Heart left ventricle (tissue), 16 donors: ENCODE measurements around the gene ZNF512. TPM values are rescaled to one million over a fixed set of nuclear protein-coding genes. Genes with fewer than 3 reads are reported as not detected.

Experiments used
- ATAC-seq, 4 donors: fragments of 200-7000 bp; cut with Tn5 transposase; one replicate each; pipeline ENCODE4 v1.9.1; 2020 to 2022; ENCODE audit warnings: moderate library complexity in 4 of 4, mild to moderate bottlenecking in 3 of 4, moderate number of reproducible peaks in 1 of 4
- DNase-seq, 5 donors: peaks; one replicate each; pipeline ENCODE4 v3.0.0-alpha.2; 2020
- H3K27ac ChIP-seq, 12 donors: fragments of 200-600 bp; sonication (generic) in 4 of 12; one replicate each; pipeline versions ENCODE4 v1.5.0 to v1.8.0; 2016 to 2022; ENCODE audit warnings: mild to moderate bottlenecking in 2 of 12
- H3K27me3 ChIP-seq, 9 donors: fragments of 200-600 bp; sonication (generic) in 2 of 9; one replicate each; pipeline versions ENCODE4 v1.5.1 to v1.8.0; 2016 to 2022; ENCODE audit warnings: mild to moderate bottlenecking in 3 of 9
- H3K36me3 ChIP-seq, 9 donors: fragments of 200-600 bp; sonication (generic) in 2 of 9; one replicate each; pipeline versions ENCODE4 v1.5.0 to v1.8.0; 2018 to 2022; ENCODE audit warnings: mild to moderate bottlenecking in 2 of 9
- H3K4me1 ChIP-seq, 12 donors: fragments of 200-600 bp; sonication (generic) in 4 of 12; one replicate each; pipeline versions ENCODE4 v1.5.0 to v1.8.0; 2016 to 2022; ENCODE audit warnings: mild to moderate bottlenecking in 3 of 12
- H3K4me3 ChIP-seq, 12 donors: fragments of 200-600 bp; sonication (generic) in 4 of 12; one replicate each; pipeline versions ENCODE4 v1.5.0 to v1.8.0; 2017 to 2022; ENCODE audit warnings: mild to moderate bottlenecking in 9 of 12, moderate library complexity in 4 of 12
- H3K9me3 ChIP-seq, 12 donors: fragments of 200-600 bp; sonication (generic) in 4 of 12; one replicate each; pipeline versions ENCODE4 v1.5.0 to v1.8.0; 2016 to 2022; ENCODE audit warnings: mild to moderate bottlenecking in 1 of 12
- CTCF ChIP-seq, 12 donors: fragments of 200-600 bp; sonication (generic) in 4 of 12; IDR thresholded peaks; one replicate each; pipeline versions ENCODE4 v1.5.0 to v1.8.0; 2018 to 2022; ENCODE audit warnings: antibody characterized with exemption in 12 of 12, mild to moderate bottlenecking in 5 of 12
- POLR2A ChIP-seq, 2 donors: fragments of 450-650 bp; IDR thresholded peaks; one replicate each; pipeline ENCODE4 v1.6.1; 2017; ENCODE audit warnings: antibody characterized with exemption in 2 of 2, mild to moderate bottlenecking in 2 of 2, moderate library complexity in 2 of 2
- WGBS, 4 donors: extraction: QIAGEN DNeasy Blood & Tissue Kit in 2 of 4; methylation state at CpG; one replicate each; pipeline versions ENCODE4 v1.1.5 to v1.1.7; 2013 to 2018; 5-methylcytosine and 5-hydroxymethylcytosine counted together
- intact Hi-C, 10 donors: fragments of 100-400 bp; cut with DNase I; formaldehyde crosslinking; loops; one replicate each; pipeline versions ENCODE4 v1.11.1 to v1.14.2; 2022
- polyA plus RNA-seq, 2 donors: library from polyadenylated mRNA; stranded (reverse); fragments of 200-250 nt; gene quantifications; one replicate each; pipeline ENCODE4 v1.2.3, GENCODE V29; 2013
- total RNA-seq, 9 donors: library from RNA; depleted of rRNA in 2 of 9; stranded (reverse); fragments of >200 nt in 2 of 9; fragmentation: NEBNext Ultra II Directional in 3 of 9; extraction: Animal tissue kit (Norgen Biotek cat#: 25700) in 3 of 9; gene quantifications; one replicate each; pipeline versions ENCODE4 v1.1.0 to v1.2.4, GENCODE V29; 2016 to 2023
- donor health status: ischemic (EF 13 %, LVEDD 7.1; RV severe dilation, severe dysfunction).
- donor health status: healthy with polysubstance abuse.
- donor health status: DM: no; HTN: yes; CAD: no.
- donor health status: DM: no; HTN: no; CAD: no.
- donor health status: ischemic (EF 25% LVEDD 6.9; RV normal size, moderate dysfunction).
- donor health status: ischemic (EF 25% LVEDD 5.7; RV mildly dilated, moderate dysfunction).
- donor health status: healthy.
- donor health status: DM: yes; HTN: yes; CAD: no.
- donor health status: ischemic (EF 35%, LVEDD 5.7; RV mildly dilated, moderate dysfunction).
- donor health status: nonischemic (EF 11% LVEDD 7.7; RV severe dilation, severe dysfunction).
- donor health status: DM: yes; HTN: yes; CAD: no.
- donor health status: PGD.
- donor health status: ischemic (EF 29% LVEDD 5.4; RV normal size, mild dysfunction).
- donor health status: nonischemic (EF 23%, LVEDD 6.1; RV moderate dilation, normal function).

Gene ZNF512
- total and polyA plus RNA-seq, 11 donors: 8.4 to 31.8 (median 19.4) TPM

DNA sequence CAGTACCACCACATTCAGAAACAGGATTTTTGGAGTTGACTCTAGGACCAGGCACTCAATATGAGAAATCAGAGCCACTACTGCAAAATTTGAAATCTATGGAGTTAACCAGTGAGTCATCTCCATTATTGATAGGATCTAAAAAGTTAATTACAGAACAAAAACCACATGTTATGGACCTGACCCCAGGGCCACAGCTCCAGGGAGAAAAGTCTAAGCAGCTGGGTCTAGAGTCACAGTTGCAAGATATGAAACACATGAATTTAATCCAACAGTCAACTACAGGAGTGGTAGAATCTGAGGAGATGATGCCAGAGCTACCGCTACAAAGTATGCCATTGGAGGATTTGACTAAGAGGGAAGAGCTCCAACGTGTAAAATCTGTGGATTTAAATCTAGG lies 13.4 kb upstream of the ZNF512 start:
- Histone ChIP-seq H3K27ac (no peak overlapping the region), H3K4me3 (no peak overlapping the region), H3K27me3 (peaks cover 0 to 35% (median 0%) of the 10 kb centered on the region in 9 donors), H3K36me3 (no peaks in the 10 kb centered on the region), H3K9me3 (peaks cover 0 to 19% (median 7%) of the 10 kb centered on the region in 12 donors), H3K4me1 (no peaks in the 10 kb centered on the region)
- TF ChIP-seq CTCF (IDR thresholded peaks at IDR 0.05): no peak
- no peak for TF ChIP-seq POLR2A (IDR thresholded peaks at IDR 0.05)
- ATAC-seq: no peak
- intact Hi-C loops: loop anchor here in 1 of 10 donors (10.0 kb wide), 1 partner anchor 65 kb away; no protein-coding TSS in a partner anchor
- DNase-seq: no peak
- 47 to 55% (median 52%) methylated on average over 2 of the region's 2 CpGs for WGBS, 4 donors

DNA sequence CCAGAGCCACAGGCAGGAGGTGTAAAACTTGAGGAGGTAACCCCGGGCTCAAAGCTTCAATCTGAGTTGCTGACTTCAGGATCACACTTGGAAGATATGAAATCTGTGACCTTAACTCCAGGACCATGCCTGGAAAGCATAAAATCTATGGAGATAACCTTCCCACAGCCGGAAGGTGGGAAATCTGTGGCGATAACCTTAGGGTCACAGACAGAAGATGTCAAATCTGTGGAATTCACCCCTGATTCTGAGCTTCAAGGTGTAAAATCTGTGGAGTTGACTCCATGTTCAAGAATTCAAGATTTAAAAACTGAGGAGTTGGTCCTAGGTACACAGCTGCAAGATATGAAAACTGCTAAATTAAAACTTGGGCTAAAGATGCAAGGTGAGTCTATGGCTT lies 11.6 kb upstream of the ZNF512 start:
- intact Hi-C loops: no loop called here
- ATAC-seq (no peak), DNase-seq (no peak)
- no peaks in the 10 kb centered on the region for H3K36me3 ChIP-seq
- peaks cover 0 to 35% (median 0%) of the 10 kb centered on the region in 9 donors for H3K27me3 ChIP-seq
- TF ChIP-seq POLR2A (IDR thresholded peaks at IDR 0.05) (no peak), CTCF (IDR thresholded peaks at IDR 0.05) (no peak)
- H3K9me3 ChIP-seq: peaks cover 0 to 37% (median 18%) of the 10 kb centered on the region in 12 donors
- no peak overlapping the region for H3K4me3 ChIP-seq
- H3K4me1 ChIP-seq: no peaks in the 10 kb centered on the region
- 58 to 76% (median 65%) methylated on average over 3 of the region's 3 CpGs for WGBS, 4 donors
- no peak overlapping the region for H3K27ac ChIP-seq

DNA sequence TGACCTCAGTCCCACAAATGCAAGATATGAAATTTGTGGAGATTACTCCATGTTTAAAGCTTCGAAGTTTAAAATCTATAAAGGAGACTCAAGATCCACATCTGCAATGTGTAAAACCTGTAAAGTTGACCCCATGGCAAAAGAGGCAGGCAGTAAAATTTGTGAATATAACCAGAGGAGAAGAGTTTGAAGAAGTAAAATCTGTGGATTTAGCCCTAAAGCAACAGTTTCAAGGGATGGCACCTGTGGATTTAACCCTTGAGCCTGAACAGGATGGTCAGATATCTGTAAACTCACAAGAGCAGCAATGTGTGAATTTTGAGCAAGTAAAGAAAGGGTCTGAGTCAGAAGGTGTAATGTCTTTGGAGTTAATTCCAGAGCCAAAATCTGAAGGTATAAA lies 11.2 kb upstream of the ZNF512 start:
- intact Hi-C loops: no loop called here
- TF ChIP-seq POLR2A (IDR thresholded peaks at IDR 0.05) (no peak), CTCF (IDR thresholded peaks at IDR 0.05) (no peak)
- ATAC-seq (no peak), DNase-seq (no peak)
- 89 to 92% (median 91%) methylated on average over 1 of the region's 1 CpG for WGBS, 4 donors
- Histone ChIP-seq H3K4me3 (no peak overlapping the region), H3K4me1 (no peaks in the 10 kb centered on the region), H3K9me3 (peaks cover 0 to 42% (median 19%) of the 10 kb centered on the region in 12 donors), H3K36me3 (no peaks in the 10 kb centered on the region), H3K27ac (no peak overlapping the region), H3K27me3 (peaks cover 0 to 33% (median 0%) of the 10 kb centered on the region in 9 donors)

DNA sequence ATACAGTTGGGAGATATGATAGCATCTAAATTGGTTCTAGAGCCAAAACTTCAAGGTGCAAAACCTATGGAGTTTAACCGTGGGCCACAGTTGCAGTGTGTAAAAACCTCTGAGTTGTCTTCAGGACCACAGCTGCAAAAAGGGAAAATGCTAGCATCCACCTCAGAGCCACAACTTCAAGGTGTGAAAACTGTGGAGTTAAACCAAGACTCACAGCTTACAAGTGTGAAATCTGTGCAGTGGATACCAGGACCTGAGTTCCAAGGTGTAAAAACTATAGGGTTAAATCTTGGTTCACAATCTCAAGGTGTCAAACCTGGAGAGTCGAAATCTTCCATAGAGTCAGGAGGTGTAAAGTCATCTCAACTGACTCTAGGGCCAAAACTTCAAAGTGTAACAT lies 10.4 kb upstream of the ZNF512 start:
- Histone ChIP-seq H3K36me3 (no peaks in the 10 kb centered on the region), H3K9me3 (peaks cover 0 to 49% (median 26%) of the 10 kb centered on the region in 12 donors), H3K27ac (no peak overlapping the region), H3K27me3 (peaks cover 0 to 25% (median 0%) of the 10 kb centered on the region in 9 donors), H3K4me3 (no peak overlapping the region), H3K4me1 (no peaks in the 10 kb centered on the region)
- ATAC-seq (no peak), DNase-seq (no peak)
- no peak for TF ChIP-seq POLR2A (IDR thresholded peaks at IDR 0.05)
- TF ChIP-seq CTCF (IDR thresholded peaks at IDR 0.05): no peak
- WGBS, 4 donors: 70 to 84% (median 75%) methylated on average over 2 of the region's 2 CpGs
- intact Hi-C loops: no loop called here
